K562 (cell line): Measurements from ENCODE around the gene AFG1L. TPM values are rescaled to one million over a fixed set of nuclear protein-coding genes. Genes with fewer than 3 reads are reported as not detected.

ENCODE experiments used
- ATF3 ChIP-seq, 2 experiments: fragments of 450-650 bp in 1 of 2; sonication (generic) in 1 of 2; formaldehyde crosslinking in 1 of 2; IDR thresholded peaks in 1 of 2; conservative IDR thresholded peaks in 1 of 2; 2 replicates each; pipeline versions ENCODE4 v1.6.1 to v1.8.1; 2016 to 2023; ENCODE audit warnings: mild to moderate bottlenecking in 2 of 2, moderate library complexity in 2 of 2, inconsistent platforms in 1 of 2, missing genetic modification reagents in 1 of 2
- BRD9 ChIP-seq: fragments of 450-650 bp; IDR thresholded peaks from 2 replicates; pipeline ENCODE4 v1.6.1; 2018; ENCODE audit warnings: low read depth; ENCODE audit not compliant: partially characterized antibody
- CBX2 ChIP-seq: fragments of 200-600 bp; sonication (generic); IDR thresholded peaks from one replicate; pipeline ENCODE4 v1.6.1; 2012; ENCODE audit warnings: mild to moderate bottlenecking, low read length, inconsistent platforms; ENCODE audit not compliant: insufficient read depth, poor library complexity, severe bottlenecking
- CHD2 ChIP-seq: IDR thresholded peaks from 2 replicates; pipeline ENCODE4 v1.6.1; 2011; ENCODE audit warnings: low read depth, low read length
- CXXC5 ChIP-seq: fragments of 250-450 bp; sonication (Bioruptor Pico); IDR thresholded peaks from 2 replicates; pipeline ENCODE4 v1.8.0; 2022; ENCODE audit warnings: inconsistent platforms, mild to moderate bottlenecking, moderate library complexity
- GATAD2B ChIP-seq: fragments of 450-650 bp; IDR thresholded peaks from 2 replicates; pipeline ENCODE4 v1.6.1; 2017; ENCODE audit warnings: mild to moderate bottlenecking, borderline replicate concordance
- HEY1 ChIP-seq: fragments of 250-450 bp; sonication (Bioruptor Pico); IDR thresholded peaks from 2 replicates; pipeline ENCODE4 v1.5.0; 2020; ENCODE audit warnings: mild to moderate bottlenecking, moderate library complexity, borderline replicate concordance
- JUN ChIP-seq, 2 experiments: sonication (generic) in 1 of 2; formaldehyde crosslinking in 1 of 2; IDR thresholded peaks; 2 replicates each; pipeline versions ENCODE4 v1.6.1 to v1.8.0; 2012 to 2022; ENCODE audit warnings: borderline replicate concordance in 2 of 2, mild to moderate bottlenecking in 2 of 2, improper control_type of control experiment in 1 of 2, low read depth in 1 of 2, low read length in 1 of 2, missing genetic modification reagents in 1 of 2
- KLF13 ChIP-seq: fragments of 450-650 bp; IDR thresholded peaks from 2 replicates; pipeline ENCODE4 v1.6.1; 2016; ENCODE audit warnings: missing genetic modification characterization, low read depth, mild to moderate bottlenecking, missing compliant biosample characterization, moderate library complexity, borderline replicate concordance
- PHF21A ChIP-seq: fragments of 450-650 bp; IDR thresholded peaks from 2 replicates; pipeline ENCODE4 v1.6.1; 2017; ENCODE audit warnings: low read depth, borderline replicate concordance
- PHTF2 ChIP-seq: fragments of 250-450 bp; sonication (Bioruptor Pico); IDR thresholded peaks from 2 replicates; pipeline ENCODE4 v1.5.0; 2021; ENCODE audit warnings: mild to moderate bottlenecking
- SPI1 ChIP-seq: IDR thresholded peaks from 2 replicates; pipeline ENCODE4 v1.6.1; 2011; ENCODE audit warnings: low read depth, low read length, control low read depth, borderline replicate concordance
- UBTF ChIP-seq, 2 experiments: IDR thresholded peaks; 2 replicates each; pipeline ENCODE4 v1.6.1; 2012; ENCODE audit warnings: improper control_type of control experiment in 2 of 2, low read depth in 2 of 2, low read length in 2 of 2, borderline replicate concordance in 1 of 2
- USF1 ChIP-seq: sonication (generic); formaldehyde crosslinking; IDR thresholded peaks from 2 replicates; pipeline ENCODE4 v1.9.0; 2022; ENCODE audit warnings: mild to moderate bottlenecking, missing genetic modification reagents
- ZBTB17 ChIP-seq: fragments of 450-650 bp; formaldehyde crosslinking; IDR thresholded peaks from 2 replicates; pipeline ENCODE4 v1.4.0; 2020; ENCODE audit warnings: mild to moderate bottlenecking
- ZNF449 ChIP-seq: fragments of 250-450 bp; sonication (Bioruptor Pico); IDR thresholded peaks from 2 replicates; pipeline ENCODE4 v1.8.0; 2022; ENCODE audit warnings: moderate library complexity, mild to moderate bottlenecking, inconsistent platforms
- ZNF57 ChIP-seq: fragments of 450-650 bp; formaldehyde crosslinking; IDR thresholded peaks from 2 replicates; pipeline ENCODE4 v1.4.0; 2020; ENCODE audit warnings: mild to moderate bottlenecking, moderate library complexity
- polyA plus RNA-seq, 8 experiments: library from polyadenylated mRNA; depleted of rRNA in 4 of 8; stranded (reverse) in 5 of 8; unstranded in 3 of 8; fragments of >200 nt; fragmentation: Nextera tagmentation in 2 of 8; fragmentation: Illumina TruSeq in 1 of 8; extraction: Ambion mirVana in 2 of 8; extraction: Trizol in 1 of 8; gene quantifications; 2 replicates each; pipeline versions ENCODE4 v1.2.1 to v1.2.3, GENCODE V29; 2011 to 2014; ENCODE audit warnings: inconsistent platforms in 1 of 8, missing spikeins in 1 of 8
- total RNA-seq, 7 experiments: library from RNA; depleted of rRNA in 6 of 7; stranded (reverse); fragments of >200 nt in 6 of 7; fragmentation: Illumina TruSeq in 2 of 7; extraction: Trizol in 2 of 7; gene quantifications; 2 replicates each; pipeline versions ENCODE4 v1.2.1 to v1.2.3, GENCODE V29; 2011 to 2021; ENCODE audit warnings: low replicate concordance in 1 of 7

Gene AFG1L
- total and polyA plus RNA-seq, 9 of the 15 experiments (the other 6 are each of a cell fraction or from before 2014, with no cell fraction given), result 2.2 to 15.5 (median 5.8) TPM

- TF ChIP-seq ZBTB17 (CRISPR knock-in tag) (no peak), USF1 (CRISPR knock-in tag) (peak; percentile 74), HEY1 (CRISPR knock-in tag) (no peak), CXXC5 (CRISPR knock-in tag) (peak; percentile 91), GATAD2B (peak; percentile 36; the same call in 1 of the 2 replicates), SPI1 (no peak), CHD2 (peak; percentile 51; the same call in 1 of the 2 replicates), UBTF (IDR thresholded peaks at IDR 0.05; ENCODE audit: borderline replicate concordance in 1 of 2, low read depth in 2 of 2, low read length in 2 of 2) (0 out of 4 replicates have a peak, but pooled peaks of 1 of the 2 experiments have one; percentile 68), JUN (IDR thresholded peaks at IDR 0.05; ENCODE audit: borderline replicate concordance, low read depth, low read length) (peak; percentile 97), JUN (CRISPR knock-in tag; IDR thresholded peaks at IDR 0.05; ENCODE audit: borderline replicate concordance) (peak; percentile 94), ATF3 (IDR thresholded peaks at IDR 0.05) (peak; percentile 99), ATF3 (CRISPR knock-in tag; conservative IDR thresholded peaks at IDR 0.05) (peak; percentile 72; the same call in 1 of the 2 replicates), ZNF57 (no peak), KLF13 (tag) (no peak; the same call in 1 of the 2 replicates), PHTF2 (CRISPR knock-in tag) (no peak), PHF21A (no peak), BRD9 (no peak), ZNF449 (CRISPR knock-in tag) (no peak), CBX2 (no peak)
Measured at GRCh38 chr6:108558372-108559096, 263.7 kb downstream of the AFG1L start (continued).
